ENCODE measurements around the gene ERN2.

The ERN2 gene

GRCh38 chr16:23745263-23745662 is 32.2 kb upstream of the ERN2 start:
- no peak overlapping the region for H2BK5ac ChIP-seq (ENCODE audit: low read length)

GRCh38 chr16:23742766-23743165 is 29.7 kb upstream of the ERN2 start:
- Histone ChIP-seq H3K4ac (ENCODE audit: low read length) (no peak overlapping the region), H3K14ac (ENCODE audit: low read length) (no peak overlapping the region), H3K27me3 (ENCODE audit: control insufficient read depth in 3 of 3, insufficient read depth in 3 of 3, low read depth in 1 of 3, low read length in 3 of 3) (peaks cover 0 to 3% (median 0%) of the 10 kb centered on the region in 3 experiments), H3K4me1 (ENCODE audit: control insufficient read depth in 2 of 2, insufficient read depth in 1 of 2, low read depth in 1 of 2, low read length in 2 of 2) (no peaks in the 10 kb centered on the region), H2BK5ac (ENCODE audit: low read length) (no peak overlapping the region), H3K79me1 (ENCODE audit: low read depth, low read length) (no peaks in the 10 kb centered on the region), H2BK120ac (ENCODE audit: low read depth, low read length) (no peak overlapping the region), H3K4me2 (ENCODE audit: insufficient read depth, low read length, poor library complexity, severe bottlenecking) (no peak overlapping the region), H2BK15ac (ENCODE audit: low read length) (no peak overlapping the region), H3K18ac (ENCODE audit: low read length) (no peak overlapping the region), H3K9me3 (replicated peaks in 1 of 2; ENCODE audit: control insufficient read depth in 2 of 2, insufficient read depth in 1 of 2, low read depth in 1 of 2, low read length in 2 of 2) (no peaks in the 10 kb centered on the region), H4K91ac (ENCODE audit: low read depth, low read length, poor library complexity) (no peak overlapping the region), H3K4me3 (ENCODE audit: low read length in 2 of 2) (no peak overlapping the region), H3K23ac (ENCODE audit: low read depth, low read length, poor library complexity) (no peak overlapping the region), H2AFZ (ENCODE audit: low read length) (no peak overlapping the region), H2BK12ac (ENCODE audit: low read length) (no peak overlapping the region), H3K36me3 (replicated peaks in 1 of 2; ENCODE audit: control insufficient read depth in 2 of 2, insufficient read depth in 2 of 2, low read length in 2 of 2) (no peaks in the 10 kb centered on the region), H4K8ac (ENCODE audit: low read depth, low read length) (no peak overlapping the region), H3K27ac (replicated peaks; ENCODE audit: low read length) (no peak overlapping the region), H3K9ac (ENCODE audit: low read depth, low read length, poor library complexity) (no peak overlapping the region), H2AK5ac (ENCODE audit: low read depth, low read length) (no peak overlapping the region)
- WGBS, 2 donors (ENCODE audit: extremely low coverage in 2 of 2, insufficient read length in 2 of 2, insufficient replicate concordance in 1 of 2): 100% methylated on average over 1 of the region's 4 CpGs; no CpG with 5 or more reads in 1 of the 2 donors
- no peak for DNase-seq (ENCODE audit: low spot score)

More at GRCh38 chr16:23745263-23745662, 32.2 kb upstream of the ERN2 start:
- no peak overlapping the region for H4K91ac ChIP-seq (ENCODE audit: low read depth, low read length, poor library complexity)
- no peak overlapping the region for H3K4ac ChIP-seq (ENCODE audit: low read length)
- H3K4me1 ChIP-seq (ENCODE audit: control insufficient read depth in 2 of 2, insufficient read depth in 1 of 2, low read depth in 1 of 2, low read length in 2 of 2): no peaks in the 10 kb centered on the region
- H3K27me3 ChIP-seq (ENCODE audit: control insufficient read depth in 3 of 3, insufficient read depth in 3 of 3, low read depth in 1 of 3, low read length in 3 of 3): peaks cover 0 to 3% (median 0%) of the 10 kb centered on the region in 3 experiments
- H2BK120ac ChIP-seq (ENCODE audit: low read depth, low read length): no peak overlapping the region
- no peaks in the 10 kb centered on the region for H3K36me3 ChIP-seq (replicated peaks in 1 of 2; ENCODE audit: control insufficient read depth in 2 of 2, insufficient read depth in 2 of 2, low read length in 2 of 2)
- H3K14ac ChIP-seq (ENCODE audit: low read length): no peak overlapping the region
- H3K18ac ChIP-seq (ENCODE audit: low read length): no peak overlapping the region
- H2AK5ac ChIP-seq (ENCODE audit: low read depth, low read length): no peak overlapping the region
- H4K8ac ChIP-seq (ENCODE audit: low read depth, low read length): no peak overlapping the region
- no peak overlapping the region for H2BK12ac ChIP-seq (ENCODE audit: low read length)
- no peak overlapping the region for H3K9ac ChIP-seq (ENCODE audit: low read depth, low read length, poor library complexity)
- no peaks in the 10 kb centered on the region for H3K9me3 ChIP-seq (replicated peaks in 1 of 2; ENCODE audit: control insufficient read depth in 2 of 2, insufficient read depth in 1 of 2, low read depth in 1 of 2, low read length in 2 of 2)
- no peak overlapping the region for H2BK15ac ChIP-seq (ENCODE audit: low read length)
- H3K4me3 ChIP-seq (ENCODE audit: low read length in 2 of 2): no peak overlapping the region
- H3K79me1 ChIP-seq (ENCODE audit: low read depth, low read length): no peaks in the 10 kb centered on the region
- H3K4me2 ChIP-seq (ENCODE audit: insufficient read depth, low read length, poor library complexity, severe bottlenecking): no peak overlapping the region
- no peak overlapping the region for H3K27ac ChIP-seq (replicated peaks; ENCODE audit: low read length)
- DNase-seq (ENCODE audit: low spot score): no peak
- no CpG with 5 or more reads among the region's 4 CpGs for WGBS, 2 donors (ENCODE audit: extremely low coverage in 2 of 2, insufficient read length in 2 of 2, insufficient replicate concordance in 1 of 2)
- no peak overlapping the region for H2AFZ ChIP-seq (ENCODE audit: low read length)
- no peak overlapping the region for H3K23ac ChIP-seq (ENCODE audit: low read depth, low read length, poor library complexity)

- Histone ChIP-seq H3K36me3 (replicated peaks in 1 of 2; ENCODE audit: control insufficient read depth in 2 of 2, insufficient read depth in 2 of 2, low read length in 2 of 2) (no peaks in the 10 kb centered on the region), H3K27me3 (ENCODE audit: control insufficient read depth in 3 of 3, insufficient read depth in 3 of 3, low read depth in 1 of 3, low read length in 3 of 3) (peaks cover 0 to 3% (median 0%) of the 10 kb centered on the region in 3 experiments), H3K9me3 (replicated peaks in 1 of 2; ENCODE audit: control insufficient read depth in 2 of 2, insufficient read depth in 1 of 2, low read depth in 1 of 2, low read length in 2 of 2) (no peaks in the 10 kb centered on the region), H4K91ac (ENCODE audit: low read depth, low read length, poor library complexity) (no peak overlapping the region), H3K79me1 (ENCODE audit: low read depth, low read length) (no peaks in the 10 kb centered on the region), H3K23ac (ENCODE audit: low read depth, low read length, poor library complexity) (no peak overlapping the region), H3K27ac (replicated peaks; ENCODE audit: low read length) (no peak overlapping the region), H3K9ac (ENCODE audit: low read depth, low read length, poor library complexity) (no peak overlapping the region), H2AFZ (ENCODE audit: low read length) (no peak overlapping the region), H3K4me2 (ENCODE audit: insufficient read depth, low read length, poor library complexity, severe bottlenecking) (no peak overlapping the region), H3K18ac (ENCODE audit: low read length) (no peak overlapping the region), H2BK12ac (ENCODE audit: low read length) (no peak overlapping the region), H3K4me3 (ENCODE audit: low read length in 2 of 2) (no peak overlapping the region), H3K4me1 (ENCODE audit: control insufficient read depth in 2 of 2, insufficient read depth in 1 of 2, low read depth in 1 of 2, low read length in 2 of 2) (no peaks in the 10 kb centered on the region), H2AK5ac (ENCODE audit: low read depth, low read length) (no peak overlapping the region), H4K8ac (ENCODE audit: low read depth, low read length) (no peak overlapping the region), H2BK120ac (ENCODE audit: low read depth, low read length) (no peak overlapping the region), H3K4ac (ENCODE audit: low read length) (no peak overlapping the region), H2BK15ac (ENCODE audit: low read length) (no peak overlapping the region), H2BK5ac (ENCODE audit: low read length) (no peak overlapping the region), H3K14ac (ENCODE audit: low read length) (no peak overlapping the region)
- WGBS, 2 donors (ENCODE audit: extremely low coverage in 2 of 2, insufficient read length in 2 of 2, insufficient replicate concordance in 1 of 2): no CpG with 5 or more reads among the region's 2 CpGs
- DNase-seq (ENCODE audit: low spot score): no peak
Observed at GRCh38 chr16:23741675-23742303, 28.8 kb upstream of the ERN2 start.

GRCh38 chr16:23739516-23739915 is 26.5 kb upstream of the ERN2 start:
- Histone ChIP-seq H2BK15ac (ENCODE audit: low read length) (no peak overlapping the region), H3K79me1 (ENCODE audit: low read depth, low read length) (no peaks in the 10 kb centered on the region), H2BK12ac (ENCODE audit: low read length) (no peak overlapping the region), H3K27ac (replicated peaks; ENCODE audit: low read length) (no peak overlapping the region), H2BK5ac (ENCODE audit: low read length) (no peak overlapping the region), H3K4me2 (ENCODE audit: insufficient read depth, low read length, poor library complexity, severe bottlenecking) (no peak overlapping the region), H3K36me3 (replicated peaks in 1 of 2; ENCODE audit: control insufficient read depth in 2 of 2, insufficient read depth in 2 of 2, low read length in 2 of 2) (no peaks in the 10 kb centered on the region), H3K4me1 (ENCODE audit: control insufficient read depth in 2 of 2, insufficient read depth in 1 of 2, low read depth in 1 of 2, low read length in 2 of 2) (no peaks in the 10 kb centered on the region), H3K4ac (ENCODE audit: low read length) (no peak overlapping the region), H2AK5ac (ENCODE audit: low read depth, low read length) (no peak overlapping the region), H3K14ac (ENCODE audit: low read length) (no peak overlapping the region), H4K8ac (ENCODE audit: low read depth, low read length) (no peak overlapping the region), H2BK120ac (ENCODE audit: low read depth, low read length) (no peak overlapping the region), H3K9ac (ENCODE audit: low read depth, low read length, poor library complexity) (no peak overlapping the region), H3K9me3 (replicated peaks in 1 of 2; ENCODE audit: control insufficient read depth in 2 of 2, insufficient read depth in 1 of 2, low read depth in 1 of 2, low read length in 2 of 2) (no peaks in the 10 kb centered on the region), H3K4me3 (ENCODE audit: low read length in 2 of 2) (no peak overlapping the region), H3K23ac (ENCODE audit: low read depth, low read length, poor library complexity) (no peak overlapping the region), H3K27me3 (ENCODE audit: control insufficient read depth in 3 of 3, insufficient read depth in 3 of 3, low read depth in 1 of 3, low read length in 3 of 3) (peaks cover 0 to 3% (median 0%) of the 10 kb centered on the region in 3 experiments), H4K91ac (ENCODE audit: low read depth, low read length, poor library complexity) (no peak overlapping the region), H3K18ac (ENCODE audit: low read length) (no peak overlapping the region), H2AFZ (ENCODE audit: low read length) (no peak overlapping the region)
- DNase-seq (ENCODE audit: low spot score): no peak
- no CpG with 5 or more reads among the region's 1 CpG for WGBS, 2 donors (ENCODE audit: extremely low coverage in 2 of 2, insufficient read length in 2 of 2, insufficient replicate concordance in 1 of 2)

All from neuronal stem cell (in vitro differentiated cells).